HCT116 (cell line): ENCODE measurements around the gene PTCD1. TPM values are rescaled to one million over a fixed set of nuclear protein-coding genes. Genes with fewer than 3 reads are reported as not detected.

ENCODE experiments used
- ATAC-seq: fragments of 200-7000 bp; cut with Tn5 transposase; 2 replicates; pipeline ENCODE4 v1.9.1; 2020; ENCODE audit warnings: mild to moderate bottlenecking, moderate library complexity
- BruUV-seq: library from RNA; stranded (reverse); fragments of 400-500 nt; replicated peaks from 2 replicates; lab custom pipeline; 2021; lab: Mats Ljungman, UMichigan
- CTCF ChIA-PET: fragments of 300-600 bp; sonication (Branson Sonifier 250); formaldehyde crosslinking; loops from one replicate; lab custom pipeline; 2021; ENCODE audit warnings: antibody characterized with exemption; lab: Charles Lee
- POLR2A ChIA-PET: fragments of 300-600, 350-600 bp; sonication (Branson Sonifier 250); formaldehyde crosslinking; loops from one replicate; lab custom pipeline; 2021; ENCODE audit warnings: antibody characterized with exemption; lab: Charles Lee
- RAD21 ChIA-PET, 2 experiments: fragments of 300-600 bp; sonication (Branson Sonifier 250); formaldehyde crosslinking; loops; one replicate each; lab custom pipeline; 2023; ENCODE audit warnings: low total read pairs in 2 of 2; ENCODE audit not compliant: uncharacterized antibody in 2 of 2, unreplicated experiment in 2 of 2, low non-redundant PET in 1 of 2; lab: Charles Lee
- DNase-seq: peaks from one replicate; pipeline ENCODE4 v3.0.0-alpha.2; 2010; ENCODE audit warnings: low read depth, low spot score
- H2AFZ ChIP-seq: fragments of 200-600 bp; shearing (Covaris generic), sonication (generic); 2 replicates; pipeline ENCODE4 v1.6.1; 2017; ENCODE audit warnings: low read depth, mixed run types, mixed read lengths, antibody characterized with exemption, low read length; ENCODE audit not compliant: poor library complexity, severe bottlenecking
- H3K27ac ChIP-seq: 2 replicates; pipeline ENCODE4 v1.5.1; 2012; ENCODE audit warnings: low read depth, low read length
- H3K27me3 ChIP-seq: fragments of 200-600 bp; sonication (generic); 2 replicates; pipeline ENCODE4 v1.6.1; 2016; ENCODE audit warnings: mixed run types, low read length, mixed read lengths; ENCODE audit not compliant: insufficient read depth
- H3K36me3 ChIP-seq, 2 experiments: fragments of 200-500 bp in 1 of 2; fragments of 200-600 bp in 1 of 2; sonication (Bioruptor generic) in 1 of 2; sonication (generic) in 1 of 2; 2 replicates each; pipeline versions ENCODE4 v1.5.1 to v1.6.1; 2014 to 2016; ENCODE audit warnings: low read length in 2 of 2, inconsistent platforms in 1 of 2, mixed read lengths in 1 of 2, mixed run types in 1 of 2; ENCODE audit not compliant: insufficient read depth in 2 of 2, control insufficient read depth in 1 of 2
- H3K4me1 ChIP-seq, 2 experiments: fragments of 200-600 bp in 1 of 2; sonication (generic) in 1 of 2; 2 replicates each; pipeline versions ENCODE4 v1.5.1 to v1.6.1; 2012 to 2017; ENCODE audit warnings: low read length in 2 of 2, inconsistent platforms in 1 of 2, mild to moderate bottlenecking in 1 of 2, mixed read lengths in 1 of 2, mixed run types in 1 of 2, moderate library complexity in 1 of 2; ENCODE audit not compliant: insufficient read depth in 2 of 2, control insufficient read depth in 1 of 2
- H3K4me2 ChIP-seq: fragments of 200-600 bp; sonication (generic); 2 replicates; pipeline ENCODE4 v1.6.1; 2017; ENCODE audit warnings: mixed run types, low read length, mixed read lengths
- H3K4me3 ChIP-seq, 2 experiments: fragments of 200-600 bp in 1 of 2; sonication (generic) in 1 of 2; replicated peaks in 1 of 2; 2 replicates each; pipeline ENCODE4 v1.5.1; 2011 to 2016; ENCODE audit warnings: low read length in 2 of 2, control low read depth in 1 of 2, low read depth in 1 of 2, mild to moderate bottlenecking in 1 of 2, mixed read lengths in 1 of 2, mixed run types in 1 of 2
- H3K79me2 ChIP-seq: fragments of 200-600 bp; sonication (generic); 2 replicates; pipeline ENCODE4 v1.6.1; 2017; ENCODE audit warnings: mild to moderate bottlenecking, mixed run types, low read length, moderate library complexity, mixed read lengths; ENCODE audit not compliant: insufficient read depth
- H3K9ac ChIP-seq: fragments of 200-600 bp; sonication (generic); 2 replicates; pipeline ENCODE4 v1.6.1; 2016; ENCODE audit warnings: low read length, mixed read lengths
- H3K9me2 ChIP-seq: fragments of 200-600 bp; sonication (generic), shearing (Covaris generic); 2 replicates; pipeline ENCODE4 v1.6.1; 2017; ENCODE audit warnings: mixed run types, mild to moderate bottlenecking, moderate library complexity; ENCODE audit not compliant: insufficient read depth
- H3K9me3 ChIP-seq, 2 experiments: fragments of 200-500 bp in 1 of 2; fragments of 200-600 bp in 1 of 2; sonication (Bioruptor generic) in 1 of 2; sonication (generic) in 1 of 2; 2 replicates each; pipeline ENCODE4 v1.6.1; 2014 to 2017; ENCODE audit warnings: low read length in 2 of 2, mixed read lengths in 2 of 2, inconsistent platforms in 1 of 2, low read depth in 1 of 2, mild to moderate bottlenecking in 1 of 2, mixed run types in 1 of 2, moderate library complexity in 1 of 2; ENCODE audit not compliant: control insufficient read depth in 1 of 2, insufficient read depth in 1 of 2
- H4K20me1 ChIP-seq: fragments of 200-600 bp; sonication (generic), shearing (Covaris generic); 2 replicates; pipeline ENCODE4 v1.6.1; 2017; ENCODE audit warnings: mixed run types, mild to moderate bottlenecking, moderate library complexity; ENCODE audit not compliant: insufficient read depth
- ATF3 ChIP-seq: IDR thresholded peaks from 2 replicates; pipeline ENCODE4 v1.6.1; 2012
- CEBPB ChIP-seq: IDR thresholded peaks from 2 replicates; pipeline ENCODE4 v1.6.1; 2012; ENCODE audit warnings: low read depth
- EZH2 ChIP-seq: fragments of 200-600 bp; sonication (generic); IDR thresholded peaks from 2 replicates; pipeline ENCODE4 v1.6.1; 2017; ENCODE audit warnings: antibody characterized with exemption, mixed run types
- EZH2phosphoT487 ChIP-seq: fragments of 200-600 bp; IDR thresholded peaks from 2 replicates; pipeline ENCODE4 v1.6.1; 2018; ENCODE audit warnings: antibody characterized with exemption, borderline replicate concordance
- JUND ChIP-seq: IDR thresholded peaks from 2 replicates; pipeline ENCODE4 v1.6.1; 2012
- POLR2A ChIP-seq: IDR thresholded peaks from 2 replicates; pipeline ENCODE4 v1.7.0; 2011; ENCODE audit warnings: borderline replicate concordance; ENCODE audit not compliant: insufficient read depth, insufficient read length; ENCODE audit errors: extremely low read depth
- SP1 ChIP-seq: IDR thresholded peaks from 2 replicates; pipeline ENCODE4 v1.6.1; 2012; ENCODE audit warnings: low read depth
- SRF ChIP-seq: IDR thresholded peaks from 2 replicates; pipeline ENCODE4 v1.6.1; 2012; ENCODE audit warnings: low read depth
- YY1 ChIP-seq: IDR thresholded peaks from 2 replicates; pipeline ENCODE4 v1.6.1; 2011; ENCODE audit warnings: low read length, low read depth, moderate library complexity, mild to moderate bottlenecking; ENCODE audit not compliant: insufficient replicate concordance; ENCODE audit errors: extremely low read depth
- ZBTB33 ChIP-seq: IDR thresholded peaks from 2 replicates; pipeline ENCODE4 v1.6.1; 2011; ENCODE audit warnings: mild to moderate bottlenecking, low read length, moderate library complexity; ENCODE audit not compliant: insufficient replicate concordance; ENCODE audit errors: extremely low read depth
- intact Hi-C: fragments of 100-400 bp; cut with micrococcal nuclease; formaldehyde crosslinking; loops from 2 replicates; pipeline ENCODE4 v1.10.0; 2022
- total RNA-seq: library from RNA; stranded (reverse); gene quantifications from one replicate; pipeline ENCODE4 v1.2.1, GENCODE V29; 2021; ENCODE audit not compliant: unreplicated experiment

The PTCD1 gene
- total RNA-seq, 1 experiment from 2014 or later = 9.2 TPM

GRCh38 chr7:99468336-99468918 lies 29.8 kb upstream of the PTCD1 start:
- no peak overlapping the region for H3K9ac ChIP-seq
- no peaks in the 10 kb centered on the region for H4K20me1 ChIP-seq
- intact Hi-C loops = no loop called here
- ChIA-PET CTCF (no interaction called here), POLR2A (no interaction called here), RAD21 (no interaction called here)
- H3K27ac ChIP-seq = no peak overlapping the region
- DNase-seq = no peak
- no peak for TF ChIP-seq YY1
- TF ChIP-seq POLR2A = no peak
- TF ChIP-seq JUND = no peak
- TF ChIP-seq ATF3 = no peak
- TF ChIP-seq EZH2phosphoT487 = no peak
- TF ChIP-seq CEBPB = no peak
- no peak for TF ChIP-seq SP1
- TF ChIP-seq EZH2 = no peak
- no peak for TF ChIP-seq SRF
- no peak for TF ChIP-seq ZBTB33
- no TSS peak for BruUV-seq
- no peak overlapping the region for H2AFZ ChIP-seq
- no peaks in the 10 kb centered on the region for H3K27me3 ChIP-seq
- H3K4me2 ChIP-seq = no peak overlapping the region
- no peak for ATAC-seq
- H3K9me2 ChIP-seq = no peaks in the 10 kb centered on the region
- peaks cover 3 to 22% of the 10 kb centered on the region in 2 experiments; a peak in 3 of 4 replicates for H3K4me1 ChIP-seq
- peaks cover 4 to 5% of the 10 kb centered on the region in 2 experiments; a peak in 2 of 4 replicates for H3K36me3 ChIP-seq
- H3K4me3 ChIP-seq = no peak overlapping the region
- no peaks in the 10 kb centered on the region for H3K9me3 ChIP-seq
- peaks cover 38% of the 10 kb centered on the region for H3K79me2 ChIP-seq
